ENCODE measurements around the gene CRHR1.

CRHR1 gene

GRCh38 chr17:45782889-45783592 is 1.1 kb upstream of the CRHR1 start:
- Histone ChIP-seq H3K36me3 (ENCODE audit: control insufficient read depth, insufficient read depth, low read length) (no peaks in the 10 kb centered on the region), H3K4me3 (replicated peaks; ENCODE audit: low read depth, low read length) (no peak overlapping the region), H3K27me3 (replicated peaks; ENCODE audit: control insufficient read depth, insufficient read depth, low read length) (peaks cover 2% of the 10 kb centered on the region)
- no peak for DNase-seq (ENCODE audit: extremely low read depth, insufficient read length)
- TF ChIP-seq CTCF (IDR thresholded peaks at IDR 0.05; ENCODE audit: insufficient read depth, low read length, poor library complexity, severe bottlenecking): peak; percentile 10

- Histone ChIP-seq H3K4me3 (replicated peaks; ENCODE audit: low read depth, low read length) (no peak overlapping the region), H3K36me3 (ENCODE audit: control insufficient read depth, insufficient read depth, low read length) (no peaks in the 10 kb centered on the region), H3K27me3 (replicated peaks; ENCODE audit: control insufficient read depth, insufficient read depth, low read length) (peaks cover 2% of the 10 kb centered on the region)
- TF ChIP-seq CTCF (IDR thresholded peaks at IDR 0.05; ENCODE audit: insufficient read depth, low read length, poor library complexity, severe bottlenecking): no peak
- no peak for DNase-seq (ENCODE audit: extremely low read depth, insufficient read length)
Measured at GRCh38 chr17:45783593-45784292, 377 bp upstream of the CRHR1 start.

GRCh38 chr17:45784741-45785479 is 790 bp downstream of the CRHR1 start:
- Histone ChIP-seq H3K27me3 (replicated peaks; ENCODE audit: control insufficient read depth, insufficient read depth, low read length) (peaks cover 2% of the 10 kb centered on the region), H3K36me3 (ENCODE audit: control insufficient read depth, insufficient read depth, low read length) (no peaks in the 10 kb centered on the region), H3K4me3 (replicated peaks; ENCODE audit: low read depth, low read length) (0 out of 2 replicates have a peak overlapping the region, but pooled peaks have one; percentile 17)
- no peak for TF ChIP-seq CTCF (IDR thresholded peaks at IDR 0.05; ENCODE audit: insufficient read depth, low read length, poor library complexity, severe bottlenecking)
- DNase-seq (ENCODE audit: extremely low read depth, insufficient read length): no peak

GRCh38 chr17:45785480-45786193 is 1.5 kb downstream of the CRHR1 start:
- DNase-seq (ENCODE audit: extremely low read depth, insufficient read length): no peak
- no peak for TF ChIP-seq CTCF (IDR thresholded peaks at IDR 0.05; ENCODE audit: insufficient read depth, low read length, poor library complexity, severe bottlenecking)
- Histone ChIP-seq H3K4me3 (replicated peaks; ENCODE audit: low read depth, low read length) (no peak overlapping the region), H3K27me3 (replicated peaks; ENCODE audit: control insufficient read depth, insufficient read depth, low read length) (peaks cover 2% of the 10 kb centered on the region), H3K36me3 (ENCODE audit: control insufficient read depth, insufficient read depth, low read length) (no peaks in the 10 kb centered on the region)

- no peaks in the 10 kb centered on the region for H3K36me3 ChIP-seq (ENCODE audit: control insufficient read depth, insufficient read depth, low read length)
- no peak for DNase-seq (ENCODE audit: extremely low read depth, insufficient read length)
- no peak for TF ChIP-seq CTCF (IDR thresholded peaks at IDR 0.05; ENCODE audit: insufficient read depth, low read length, poor library complexity, severe bottlenecking)
- no peak overlapping the region for H3K4me3 ChIP-seq (replicated peaks; ENCODE audit: low read depth, low read length)
- peaks cover 2% of the 10 kb centered on the region for H3K27me3 ChIP-seq (replicated peaks; ENCODE audit: control insufficient read depth, insufficient read depth, low read length)
Measured at GRCh38 chr17:45786349-45786748, 2.2 kb downstream of the CRHR1 start.

Measured in GM06990 (cell line).